Mononuclear cell (primary cell): ENCODE measurements around the gene KLHL2. TPM values are rescaled to one million over a fixed set of nuclear protein-coding genes. Genes with fewer than 3 reads are reported as not detected.
A peak's percentile ranks its signal among the peaks of the same experiment; 100 is the strongest.

Experiments
- H3K27me3 ChIP-seq: 2 replicates; pipeline ENCODE4 v1.6.0; 2011; ENCODE audit warnings: low read length, control low read depth; ENCODE audit not compliant: insufficient read depth
- H3K4me1 ChIP-seq: 2 replicates; pipeline ENCODE4 v1.5.1; 2011; ENCODE audit warnings: mild to moderate bottlenecking, low read length, control low read depth; ENCODE audit not compliant: insufficient read depth
- H3K4me3 ChIP-seq: 2 replicates; pipeline ENCODE4 v1.5.1; 2011; ENCODE audit warnings: mild to moderate bottlenecking, low read length, moderate library complexity
- H3K9me3 ChIP-seq: 2 replicates; pipeline ENCODE4 v1.5.1; 2011; ENCODE audit warnings: low read depth, mild to moderate bottlenecking, control low read depth, low read length
- total RNA-seq: library from RNA; depleted of rRNA; stranded (reverse); fragments of >200 nt; gene quantifications from one replicate; pipeline ENCODE4 v1.2.3, GENCODE V29; 2012

The KLHL2 gene
- total RNA-seq, 1 donor, result 42.2 TPM

DNA sequence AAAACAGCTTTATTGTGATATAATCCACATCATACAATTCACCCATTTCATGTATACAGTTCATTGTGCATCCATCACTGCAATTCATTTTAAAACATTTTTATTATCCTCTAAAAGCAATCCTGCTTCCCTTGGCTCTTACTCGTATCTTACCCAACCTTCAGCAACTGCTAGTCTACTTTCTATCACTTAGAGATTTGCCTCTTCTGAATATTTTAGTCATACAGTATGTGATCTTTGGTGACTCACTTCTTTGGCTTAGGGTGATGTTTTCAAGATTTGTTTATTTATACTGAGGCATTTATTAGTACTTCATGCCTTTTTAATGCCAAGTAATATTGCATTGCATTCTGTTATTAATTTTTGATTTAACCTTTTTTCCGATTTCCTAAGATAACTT lies 105.1 kb downstream of the KLHL2 start:
- Histone ChIP-seq H3K4me1 (peaks cover 7% of the 10 kb centered on the region), H3K9me3 (no peaks in the 10 kb centered on the region), H3K27me3 (no peaks in the 10 kb centered on the region), H3K4me3 (no peak overlapping the region)

DNA sequence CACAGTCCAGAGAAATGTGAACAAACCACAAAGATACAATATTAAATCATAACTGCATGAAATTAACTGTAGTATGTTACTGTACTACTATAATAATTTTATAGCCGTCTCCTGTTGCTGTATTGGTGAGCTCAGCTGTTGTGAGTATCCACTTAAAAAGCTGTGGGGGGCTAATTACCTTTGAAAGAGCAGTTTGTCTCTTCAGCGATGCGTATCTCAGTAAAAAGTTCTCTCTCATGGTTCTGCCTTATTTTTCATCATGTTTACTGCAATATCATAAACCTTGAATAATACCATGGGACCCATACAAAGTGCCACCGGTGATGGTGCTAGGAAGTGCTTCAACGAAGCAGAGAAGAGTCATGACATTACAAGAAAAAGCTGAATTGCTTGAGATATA lies 111.7 kb downstream of the KLHL2 start:
- Histone ChIP-seq H3K4me1 (peaks cover 14% of the 10 kb centered on the region), H3K4me3 (no peak overlapping the region), H3K9me3 (no peaks in the 10 kb centered on the region), H3K27me3 (no peaks in the 10 kb centered on the region)

DNA sequence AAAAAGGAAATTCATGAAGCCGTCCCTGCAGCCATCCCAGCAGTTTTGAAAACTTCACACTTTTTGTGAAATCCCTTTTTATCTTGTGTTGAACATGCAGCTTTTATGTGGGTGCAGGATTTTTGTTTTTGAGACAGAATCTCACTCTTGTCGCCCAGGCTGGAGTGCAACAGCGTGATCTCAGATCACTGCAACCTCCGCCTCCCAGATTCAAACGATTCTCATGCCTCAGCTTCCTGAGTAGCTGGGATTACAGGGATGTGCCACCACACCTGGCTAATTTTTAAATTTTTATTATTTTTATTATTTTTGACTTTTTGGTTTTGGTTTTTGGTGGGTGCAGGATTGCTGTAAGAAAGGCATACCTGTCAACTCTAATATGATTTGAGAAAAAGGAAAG lies 112.1 kb downstream of the KLHL2 start:
- peaks cover 14% of the 10 kb centered on the region for H3K4me1 ChIP-seq

DNA sequence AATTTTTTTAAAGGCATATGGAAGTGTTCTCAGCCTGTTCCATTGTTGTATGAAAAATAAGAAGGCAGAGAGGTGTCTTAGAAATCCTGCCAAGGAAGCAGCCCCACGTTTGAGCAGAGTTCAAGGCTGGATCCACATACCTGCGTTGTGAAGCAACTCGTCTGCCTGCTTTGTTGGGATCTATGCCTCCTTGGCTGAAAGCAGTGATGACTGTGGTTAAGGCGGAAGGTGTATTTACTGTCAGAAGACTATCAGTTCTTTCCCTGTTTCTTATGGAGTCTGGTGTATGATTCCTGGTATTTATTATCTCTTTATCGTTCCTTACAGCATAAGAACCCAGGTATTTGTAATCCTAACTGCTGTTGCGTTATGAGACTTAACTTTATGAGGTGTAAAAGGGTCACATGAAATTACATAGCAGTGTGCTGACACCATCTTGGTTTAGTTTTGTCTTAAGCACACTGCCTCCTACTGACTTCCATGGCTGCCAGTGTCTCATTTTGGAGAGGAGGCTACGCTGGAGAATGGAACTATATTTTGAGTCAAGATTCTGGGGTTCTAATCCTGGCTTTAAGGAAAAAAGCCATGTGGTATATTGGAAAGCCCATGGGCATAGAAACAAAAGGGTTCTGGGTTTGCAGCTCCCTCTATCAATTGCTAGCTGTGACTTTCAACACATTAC lies 117.0 kb downstream of the KLHL2 start:
- no peak overlapping the region for H3K4me3 ChIP-seq
- H3K4me1 ChIP-seq, result peaks cover 43% of the 10 kb centered on the region
- H3K27me3 ChIP-seq, result no peaks in the 10 kb centered on the region
- H3K9me3 ChIP-seq, result no peaks in the 10 kb centered on the region

More for the DNA sequence above, 112.1 kb downstream of the KLHL2 start:
- Histone ChIP-seq H3K9me3 (no peaks in the 10 kb centered on the region), H3K27me3 (no peaks in the 10 kb centered on the region), H3K4me3 (no peak overlapping the region)

DNA sequence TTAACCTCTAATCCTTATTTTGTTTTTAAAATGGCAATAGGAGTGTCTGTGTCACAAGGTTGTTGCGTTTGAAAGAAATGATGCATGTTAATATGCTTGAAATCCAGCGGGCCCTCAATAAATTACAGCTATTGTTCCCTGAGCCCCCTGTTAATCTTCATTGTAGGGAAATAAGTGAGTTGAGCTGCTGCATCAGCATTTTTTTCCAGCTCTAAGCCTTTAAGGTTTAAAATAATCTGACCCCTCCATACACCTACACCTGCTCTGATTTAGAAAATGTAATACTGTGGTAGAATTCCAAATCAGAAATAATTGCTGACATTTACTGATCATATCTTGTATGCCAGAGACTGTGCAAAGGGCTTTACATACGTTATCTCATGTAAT lies 117.5 kb downstream of the KLHL2 start:
- no peak overlapping the region for H3K4me3 ChIP-seq
- H3K9me3 ChIP-seq, result no peaks in the 10 kb centered on the region
- H3K4me1 ChIP-seq, result peaks cover 47% of the 10 kb centered on the region
- H3K27me3 ChIP-seq, result no peaks in the 10 kb centered on the region

DNA sequence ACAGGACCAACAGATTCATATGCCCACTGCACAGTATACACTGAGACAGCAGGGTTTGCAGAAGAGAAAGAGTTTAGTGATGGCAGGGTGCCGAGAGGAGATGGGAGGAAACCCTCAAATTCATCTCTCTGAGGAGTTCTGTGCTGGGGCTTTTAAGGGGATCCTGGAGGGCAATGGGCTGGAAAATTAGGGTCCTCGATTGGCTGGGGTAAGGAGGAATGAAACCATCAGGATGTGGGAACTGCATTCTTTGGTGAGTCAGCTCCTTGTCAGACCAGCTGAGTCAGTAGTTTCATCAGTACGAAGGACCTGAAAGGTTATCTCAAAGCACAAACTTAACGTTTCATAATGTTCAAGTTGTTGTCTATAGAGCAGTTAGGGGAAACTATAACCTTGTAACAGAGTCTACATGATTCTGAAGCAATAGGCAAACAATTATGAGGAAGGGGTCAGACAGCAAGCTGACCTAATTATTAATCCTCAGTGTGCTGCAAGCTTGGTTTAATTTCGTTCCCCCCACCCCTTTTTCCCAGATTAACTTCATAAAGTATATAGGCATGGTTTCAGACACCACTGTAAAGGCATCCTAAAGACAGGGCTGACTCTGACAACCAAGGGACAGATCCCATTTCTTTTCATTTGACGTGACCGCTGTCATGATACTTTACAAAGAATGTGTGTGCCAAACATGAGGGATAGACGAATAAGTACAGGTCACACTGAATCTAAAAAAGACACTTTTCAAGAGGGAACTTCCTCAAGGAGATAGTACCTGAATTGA lies 118.6 kb downstream of the KLHL2 start:
- H3K9me3 ChIP-seq, result no peaks in the 10 kb centered on the region
- H3K4me1 ChIP-seq, result peaks cover 46% of the 10 kb centered on the region
- H3K27me3 ChIP-seq, result no peaks in the 10 kb centered on the region
- H3K4me3 ChIP-seq, result no peak overlapping the region

DNA sequence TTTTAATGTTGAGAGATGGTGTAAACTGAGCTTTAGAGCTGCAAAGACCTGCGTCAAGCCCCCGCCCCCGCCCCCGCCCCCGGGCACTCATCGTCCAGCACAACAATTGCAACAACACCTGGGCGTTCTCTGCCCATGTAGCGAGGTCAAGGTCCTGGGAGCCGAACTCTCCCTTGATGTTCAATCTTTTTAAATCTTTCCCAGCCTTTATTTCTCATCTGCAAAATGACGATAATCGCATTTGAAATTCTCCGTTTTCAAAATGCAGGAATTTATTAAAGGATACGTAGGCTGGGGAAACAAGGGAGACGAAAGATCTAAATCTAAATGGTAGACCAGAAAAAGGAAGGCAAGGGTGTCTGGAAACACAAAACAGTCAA lies 119.5 kb downstream of the KLHL2 start:
- Histone ChIP-seq H3K9me3 (no peaks in the 10 kb centered on the region), H3K27me3 (no peaks in the 10 kb centered on the region), H3K4me1 (peaks cover 45% of the 10 kb centered on the region), H3K4me3 (peak overlapping the region; percentile 61)

DNA sequence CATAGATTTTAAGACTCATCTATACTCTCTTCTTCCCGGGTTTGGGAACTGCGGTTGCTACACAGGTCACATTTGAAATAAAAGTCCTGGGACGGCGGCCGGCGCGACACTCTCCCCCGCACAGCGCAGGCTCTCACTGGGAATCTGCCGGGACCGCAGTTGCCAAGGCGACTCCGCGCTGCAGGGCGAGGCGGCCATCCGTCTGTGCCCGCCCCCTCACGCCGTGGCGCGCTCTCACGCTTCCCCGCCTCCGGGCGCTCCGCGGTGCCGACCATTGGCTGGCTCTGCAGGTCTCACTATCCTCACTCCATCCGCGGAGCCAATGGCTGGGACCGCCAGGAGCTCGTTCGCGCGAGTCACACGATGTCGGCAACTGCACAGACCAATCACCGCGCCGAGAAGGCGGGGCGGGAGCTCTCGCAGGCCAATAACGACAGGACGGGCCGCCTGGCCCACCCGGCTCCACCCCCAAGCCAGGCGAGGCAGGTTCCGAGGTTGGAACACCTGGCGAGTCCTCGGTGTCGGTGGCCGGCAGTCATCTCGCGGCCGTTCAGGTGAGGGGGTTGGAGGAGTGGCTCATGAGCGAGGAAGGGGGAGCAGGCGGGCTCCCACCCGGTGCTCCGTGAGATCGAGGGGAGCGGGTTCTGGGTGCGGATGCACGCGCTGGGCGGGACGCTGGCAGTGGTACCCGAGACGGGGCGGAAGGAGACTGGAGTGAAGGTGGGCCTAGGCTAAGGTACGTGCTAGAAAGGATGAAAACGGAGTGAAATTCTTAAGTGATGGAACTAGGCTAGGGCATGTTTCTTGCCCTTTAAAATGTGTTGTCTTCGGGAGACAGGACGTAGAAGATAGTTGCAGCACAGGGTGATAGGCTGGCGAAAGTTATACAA lies 120.1 kb downstream of the KLHL2 start, which contains the start of gene MSMO1:
TSS of gene MSMO1 (plus strand) at position 459 of the 890 bp plus-strand sequence. CDS start 5,702 bp downstream, outside the sequence.
- H3K9me3 ChIP-seq, result no peaks in the 10 kb centered on the region
- no peaks in the 10 kb centered on the region for H3K27me3 ChIP-seq
- H3K4me1 ChIP-seq, result peaks cover 49% of the 10 kb centered on the region

DNA sequence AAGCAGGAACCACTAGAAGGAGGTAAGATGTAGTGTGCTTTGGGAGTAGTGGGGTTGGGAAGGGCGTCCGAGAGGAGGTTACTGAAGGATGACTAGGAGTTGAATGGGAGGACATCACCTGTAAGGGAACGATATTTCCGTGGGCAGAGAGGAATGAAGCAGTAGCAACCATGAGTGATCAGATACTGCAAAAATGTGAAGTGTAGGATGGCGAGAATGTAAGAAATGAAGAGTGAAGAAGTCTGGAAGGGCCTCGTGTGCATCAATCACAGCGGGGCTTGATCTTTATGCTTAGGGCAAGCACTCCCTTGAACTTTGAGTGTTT lies 120.7 kb downstream of the KLHL2 start:
- Histone ChIP-seq H3K27me3 (no peaks in the 10 kb centered on the region), H3K4me3 (peak overlapping the region; percentile 61), H3K4me1 (peaks cover 50% of the 10 kb centered on the region), H3K9me3 (no peaks in the 10 kb centered on the region)

More for the DNA sequence above, 120.1 kb downstream of the KLHL2 start, which contains the start of gene MSMO1:
- H3K4me3 ChIP-seq, result peak within 1 kb of the TSS; percentile 61

DNA sequence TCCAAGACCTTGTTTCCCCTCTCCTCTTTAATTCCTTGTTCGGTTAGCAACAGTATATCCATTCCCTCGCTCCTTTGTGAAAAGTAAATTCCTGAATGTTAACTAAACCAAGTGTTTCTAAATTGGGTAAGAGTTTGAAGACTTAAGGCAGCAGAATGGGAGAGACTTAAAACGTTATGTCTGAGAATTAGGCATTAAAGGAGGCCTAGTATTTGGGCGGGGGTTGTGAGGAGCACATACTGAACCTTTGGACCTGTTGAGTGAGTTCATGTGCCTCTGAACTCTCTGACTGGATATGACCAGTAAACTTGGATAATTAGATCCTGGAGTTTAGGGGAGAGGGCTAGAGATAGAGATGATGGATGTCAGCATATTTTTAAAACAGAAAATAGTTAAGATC lies 121.3 kb downstream of the KLHL2 start:
- Histone ChIP-seq H3K4me1 (peaks cover 50% of the 10 kb centered on the region), H3K9me3 (no peaks in the 10 kb centered on the region), H3K27me3 (no peaks in the 10 kb centered on the region), H3K4me3 (no peak overlapping the region)

DNA sequence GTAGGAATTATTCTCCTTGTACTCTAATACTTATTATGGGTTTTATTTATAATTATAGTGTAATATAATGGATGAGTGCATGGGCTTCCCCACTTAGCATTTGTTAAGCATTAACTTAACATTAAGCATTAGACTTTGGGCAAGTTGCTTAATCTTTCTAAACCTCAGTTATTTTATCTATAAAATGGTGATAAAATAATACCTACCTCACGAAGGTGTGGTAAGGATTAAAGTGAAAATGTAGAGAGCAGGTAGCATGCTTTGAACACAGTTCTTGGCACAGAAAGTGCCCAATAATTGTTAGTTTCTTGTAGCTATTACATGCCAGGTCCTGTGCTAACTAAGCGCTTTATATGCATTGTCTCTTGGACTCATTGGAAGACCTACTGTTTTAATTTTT lies 122.7 kb downstream of the KLHL2 start:
- Histone ChIP-seq H3K9me3 (no peaks in the 10 kb centered on the region), H3K4me1 (peaks cover 50% of the 10 kb centered on the region), H3K4me3 (no peak overlapping the region), H3K27me3 (no peaks in the 10 kb centered on the region)

DNA sequence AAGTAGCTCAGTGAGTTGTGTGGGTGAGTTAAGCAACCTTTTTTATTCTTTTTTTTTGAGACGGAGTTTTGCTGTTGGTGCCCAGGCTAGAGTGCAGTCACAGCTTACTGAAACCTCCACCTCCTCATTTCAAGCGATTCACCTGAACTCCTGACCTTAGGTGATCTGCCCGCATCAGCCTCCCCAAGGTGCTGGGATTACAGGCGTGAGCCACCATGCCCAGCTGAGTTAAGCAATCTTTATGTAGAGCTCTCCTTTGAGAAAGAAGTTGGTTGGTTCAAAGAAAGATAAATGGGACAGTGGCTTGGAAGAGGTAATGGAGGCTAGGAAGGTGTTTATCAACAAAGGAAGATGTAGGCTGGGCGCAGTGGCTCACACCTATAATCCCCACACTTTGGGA lies 123.3 kb downstream of the KLHL2 start:
- no peaks in the 10 kb centered on the region for H3K9me3 ChIP-seq
- no peaks in the 10 kb centered on the region for H3K27me3 ChIP-seq
- H3K4me1 ChIP-seq, result peaks cover 46% of the 10 kb centered on the region
- H3K4me3 ChIP-seq, result no peak overlapping the region

DNA sequence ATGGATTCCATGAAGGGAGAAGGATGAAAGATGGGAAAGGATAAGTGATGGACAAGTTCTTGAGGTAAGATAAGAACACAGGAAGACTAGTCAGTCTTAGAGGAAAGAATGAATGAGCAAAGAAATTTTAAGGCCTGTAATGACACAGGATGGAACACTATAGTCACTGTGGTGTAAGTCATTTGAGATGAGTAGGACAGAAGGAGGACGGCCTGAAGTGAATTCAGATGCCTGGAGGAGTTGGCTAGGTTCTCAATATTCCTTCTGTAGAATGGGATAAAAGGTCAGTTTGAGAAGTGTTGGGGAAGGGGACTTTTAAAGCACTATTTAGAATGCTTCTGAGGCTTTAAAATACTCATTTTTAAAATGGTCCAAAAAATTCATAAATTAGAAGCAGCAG lies 124.0 kb downstream of the KLHL2 start:
- Histone ChIP-seq H3K4me3 (no peak overlapping the region), H3K9me3 (no peaks in the 10 kb centered on the region), H3K4me1 (peaks cover 39% of the 10 kb centered on the region), H3K27me3 (no peaks in the 10 kb centered on the region)

DNA sequence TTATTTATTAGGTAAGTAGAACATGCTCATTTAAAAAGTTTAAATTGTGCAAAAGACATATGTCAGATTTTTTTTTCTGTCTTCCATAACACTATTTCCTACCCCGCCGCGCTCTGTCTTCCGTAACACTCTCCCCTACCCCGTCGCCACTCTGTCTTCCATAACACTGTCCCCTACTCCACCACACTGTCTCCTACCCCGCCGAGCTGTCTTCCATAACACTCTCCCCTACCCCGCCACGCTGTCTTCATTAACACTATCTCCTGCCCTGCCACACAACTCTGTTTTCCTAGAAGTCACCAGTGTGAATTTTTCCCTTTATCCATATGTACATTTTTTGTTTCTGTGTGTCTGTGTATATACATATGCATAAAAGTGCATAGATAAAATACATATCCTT lies 124.5 kb downstream of the KLHL2 start:
- no peak overlapping the region for H3K4me3 ChIP-seq
- no peaks in the 10 kb centered on the region for H3K9me3 ChIP-seq
- H3K27me3 ChIP-seq, result no peaks in the 10 kb centered on the region
- H3K4me1 ChIP-seq, result peaks cover 36% of the 10 kb centered on the region

DNA sequence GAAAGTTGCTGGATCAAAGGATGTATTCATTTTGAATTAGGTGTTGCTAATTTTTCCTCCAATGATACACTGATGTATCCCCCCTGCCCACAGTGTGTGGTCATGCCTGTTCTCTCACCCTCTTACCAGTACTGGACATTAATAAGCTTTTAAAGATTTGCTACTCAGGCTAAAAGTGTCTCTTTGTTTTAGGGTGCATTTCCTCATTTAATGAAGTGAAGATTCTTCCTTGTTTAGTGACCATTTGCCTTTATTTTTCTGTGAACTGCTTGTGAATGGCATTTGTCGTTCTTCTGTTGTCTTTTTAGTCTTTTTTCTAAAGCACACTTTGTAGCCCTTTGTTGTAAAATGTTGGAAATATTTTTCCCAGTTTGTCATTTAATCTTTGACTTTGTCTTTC lies 125.1 kb downstream of the KLHL2 start:
- no peaks in the 10 kb centered on the region for H3K9me3 ChIP-seq
- peaks cover 36% of the 10 kb centered on the region for H3K4me1 ChIP-seq
- no peak overlapping the region for H3K4me3 ChIP-seq
- H3K27me3 ChIP-seq, result no peaks in the 10 kb centered on the region
